GM19395 (cell line): ENCODE measurements around the gene CROCC2.

Experiments
- ATAC-seq: cut with Tn5 transposase; IDR thresholded peaks from one replicate; pipeline ENCODE4 v1.9.1; 2021; ENCODE audit warnings: mild to moderate bottlenecking, moderate library complexity; ENCODE audit not compliant: unreplicated experiment

Gene CROCC2

GRCh38 chr2:240919786-240920782, 13.9 kb downstream of the CROCC2 start:
- no peak for ATAC-seq

- no peak for ATAC-seq
Measured at GRCh38 chr2:240920783-240921231, 14.7 kb downstream of the CROCC2 start.

- no peak for ATAC-seq
Measured at GRCh38 chr2:240921311-240921994, 15.3 kb downstream of the CROCC2 start.

GRCh38 chr2:240921995-240922244, 15.8 kb downstream of the CROCC2 start:
- no peak for ATAC-seq

- no peak for ATAC-seq
Measured at GRCh38 chr2:240922245-240922981, 16.3 kb downstream of the CROCC2 start.

GRCh38 chr2:240922982-240923537, 16.9 kb downstream of the CROCC2 start:
- ATAC-seq, result no peak

- ATAC-seq, result no peak
Measured at GRCh38 chr2:240925191-240925567, 19.0 kb downstream of the CROCC2 start.

GRCh38 chr2:240925568-240926515, 19.7 kb downstream of the CROCC2 start:
- ATAC-seq, result no peak

- ATAC-seq, result no peak
Measured at GRCh38 chr2:240926516-240927389, 20.6 kb downstream of the CROCC2 start.

- ATAC-seq, result no peak
Measured at GRCh38 chr2:240927390-240927781, 21.2 kb downstream of the CROCC2 start.

- ATAC-seq, result no peak
Measured at GRCh38 chr2:240928476-240929363, 22.6 kb downstream of the CROCC2 start.

- no peak for ATAC-seq
Measured at GRCh38 chr2:240929364-240930095, 23.4 kb downstream of the CROCC2 start.

GRCh38 chr2:240930096-240930630, 24.0 kb downstream of the CROCC2 start:
- ATAC-seq, result no peak

- no peak for ATAC-seq
Measured at GRCh38 chr2:240930631-240931318, 24.6 kb downstream of the CROCC2 start.

GRCh38 chr2:240931319-240931949, 25.3 kb downstream of the CROCC2 start:
- no peak for ATAC-seq
